Mononuclear cell (primary cell): ENCODE data around the gene EPHA6. TPM values are rescaled to one million over a fixed set of nuclear protein-coding genes. Genes with fewer than 3 reads are reported as not detected.

Source experiments
- H3K27me3 ChIP-seq: 2 replicates; pipeline ENCODE4 v1.6.0; 2011; ENCODE audit warnings: low read length, control low read depth; ENCODE audit not compliant: insufficient read depth
- H3K4me1 ChIP-seq: 2 replicates; pipeline ENCODE4 v1.5.1; 2011; ENCODE audit warnings: mild to moderate bottlenecking, low read length, control low read depth; ENCODE audit not compliant: insufficient read depth
- H3K4me3 ChIP-seq: 2 replicates; pipeline ENCODE4 v1.5.1; 2011; ENCODE audit warnings: mild to moderate bottlenecking, low read length, moderate library complexity
- H3K9me3 ChIP-seq: 2 replicates; pipeline ENCODE4 v1.5.1; 2011; ENCODE audit warnings: low read depth, mild to moderate bottlenecking, control low read depth, low read length
- total RNA-seq: library from RNA; depleted of rRNA; stranded (reverse); fragments of >200 nt; gene quantifications from one replicate; pipeline ENCODE4 v1.2.3, GENCODE V29; 2012

Gene EPHA6
- total RNA-seq, 1 donor: not detected

GRCh38 chr3:97744289-97744688 lies 929.9 kb downstream of the EPHA6 start:
- Histone ChIP-seq H3K27me3 (peaks cover 9% of the 10 kb centered on the region), H3K9me3 (no peaks in the 10 kb centered on the region), H3K4me3 (no peak overlapping the region), H3K4me1 (no peaks in the 10 kb centered on the region)

- peak overlapping the region; percentile 65 for H3K4me3 ChIP-seq
- no peaks in the 10 kb centered on the region for H3K9me3 ChIP-seq
- peaks cover 15% of the 10 kb centered on the region for H3K4me1 ChIP-seq
- H3K27me3 ChIP-seq: no peaks in the 10 kb centered on the region
These were observed 949.4 kb downstream of the EPHA6 start for GRCh38 chr3:97763586-97764406.

GRCh38 chr3:97764407-97765238 lies 950.2 kb downstream of the EPHA6 start, which contains the start of gene ARL6:
ARL6 (plus strand) TSS chr3:97764758; CDS start chr3:97768108, 3,350 bp downstream.
- peak within 1 kb of the TSS; percentile 65 for H3K4me3 ChIP-seq
- H3K27me3 ChIP-seq: no peaks in the 10 kb centered on the region
- H3K4me1 ChIP-seq: peaks cover 15% of the 10 kb centered on the region
- no peaks in the 10 kb centered on the region for H3K9me3 ChIP-seq

GRCh38 chr3:97765336-97765735 lies 950.9 kb downstream of the EPHA6 start:
- Histone ChIP-seq H3K4me1 (peaks cover 15% of the 10 kb centered on the region), H3K4me3 (no peak overlapping the region), H3K27me3 (no peaks in the 10 kb centered on the region), H3K9me3 (no peaks in the 10 kb centered on the region)

GRCh38 chr3:97772926-97773325 lies 958.5 kb downstream of the EPHA6 start:
- Histone ChIP-seq H3K4me3 (no peak overlapping the region), H3K4me1 (no peaks in the 10 kb centered on the region), H3K9me3 (no peaks in the 10 kb centered on the region), H3K27me3 (no peaks in the 10 kb centered on the region)

- Histone ChIP-seq H3K4me3 (no peak overlapping the region), H3K27me3 (no peaks in the 10 kb centered on the region), H3K9me3 (no peaks in the 10 kb centered on the region), H3K4me1 (no peaks in the 10 kb centered on the region)
These were observed 963.8 kb downstream of the EPHA6 start for GRCh38 chr3:97778152-97778551.

- no peaks in the 10 kb centered on the region for H3K27me3 ChIP-seq
- no peaks in the 10 kb centered on the region for H3K9me3 ChIP-seq
- H3K4me1 ChIP-seq: no peaks in the 10 kb centered on the region
- H3K4me3 ChIP-seq: no peak overlapping the region
These were observed 979.1 kb downstream of the EPHA6 start for GRCh38 chr3:97793420-97794019.

GRCh38 chr3:97795951-97796350 lies 981.6 kb downstream of the EPHA6 start:
- H3K27me3 ChIP-seq: no peaks in the 10 kb centered on the region
- no peaks in the 10 kb centered on the region for H3K4me1 ChIP-seq
- H3K9me3 ChIP-seq: no peaks in the 10 kb centered on the region
- H3K4me3 ChIP-seq: no peak overlapping the region
